Gastrocnemius medialis (tissue), 4 donors: Measurements from ENCODE around the gene MBNL1.

ENCODE experiments used
- CTCF ChIP-seq, 5 experiments: fragments of 450-650 bp in 3 of 5; fragments of 200-600 bp in 2 of 5; sonication (generic) in 2 of 5; IDR thresholded peaks in 4 of 5; conservative IDR thresholded peaks in 1 of 5; 1 replicate in 4 of 5; 2 replicates in 1 of 5; pipeline ENCODE4 v1.5.1; 2016 to 2019; ENCODE audit warnings: antibody characterized with exemption in 5 of 5, mild to moderate bottlenecking in 3 of 5, moderate library complexity in 3 of 5
- POLR2A ChIP-seq, 2 donors: fragments of 450-650 bp; IDR thresholded peaks; one replicate each; pipeline ENCODE4 v1.6.1; 2017; ENCODE audit warnings: antibody characterized with exemption in 2 of 2, mild to moderate bottlenecking in 2 of 2, moderate library complexity in 2 of 2

DNA sequence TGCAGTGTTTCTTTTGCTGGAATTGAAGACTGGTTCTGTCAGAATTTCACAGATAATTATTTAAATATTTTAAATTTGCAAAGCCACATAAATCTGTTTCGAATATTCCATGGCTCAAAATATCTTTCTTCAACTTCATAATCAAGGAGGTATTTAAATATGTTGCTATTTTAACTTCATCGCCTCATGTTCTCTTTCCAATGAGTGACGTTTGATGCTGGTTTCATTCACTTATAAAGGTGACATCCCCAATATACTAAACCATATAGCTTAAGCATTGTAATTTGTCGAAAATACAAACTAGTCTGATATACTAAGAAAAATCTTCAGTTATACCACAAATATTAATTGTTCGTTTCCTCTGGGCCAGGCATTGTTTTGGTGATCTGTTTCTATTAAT is 22.5 kb downstream of the MBNL1 start:
- TF ChIP-seq POLR2A (IDR thresholded peaks at IDR 0.05) (no peak), CTCF (IDR thresholded peaks at IDR 0.05 in 4 of 5, conservative IDR thresholded peaks at IDR 0.05 in 1 of 5) (no peak)
